Stimulated activated CD4-positive, alpha-beta T cell treated with anti-CD3 and anti-CD28 coated beads, Interleukin-1b, Interleukin-23, amount 100 ng/mL, for 48 hours (primary cell): ENCODE data around the gene IGFL4.

ENCODE experiments used
- DNase-seq: peaks from one replicate; pipeline ENCODE4 v3.0.0-alpha.2; 2020

IGFL4 gene

DNA sequence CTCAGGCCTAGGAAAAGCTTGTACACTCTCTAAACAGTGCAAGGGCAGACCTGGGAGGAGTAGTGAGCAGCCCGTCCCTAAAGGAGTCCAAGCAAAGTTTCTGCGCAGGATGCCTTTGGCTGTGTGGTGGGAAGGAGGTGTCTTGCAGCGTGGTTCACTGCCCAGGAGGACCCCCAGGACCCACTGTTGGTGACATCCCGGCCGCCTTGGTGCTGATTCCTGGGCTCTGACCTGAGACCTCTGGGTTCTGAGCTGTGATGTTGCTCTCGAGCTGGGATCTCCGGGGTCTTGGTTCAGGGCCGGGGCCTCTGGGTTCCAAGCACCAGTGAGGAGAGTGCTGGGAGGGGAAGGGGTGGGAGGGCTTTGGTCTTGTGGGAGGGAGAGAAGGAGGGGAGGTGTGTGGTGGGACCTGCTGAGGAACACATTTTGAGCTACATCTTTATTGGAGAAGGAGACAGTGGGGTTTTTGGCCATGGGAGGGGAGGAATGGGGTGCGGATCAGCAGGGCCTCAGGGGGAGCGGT, 22.0 kb downstream of the IGFL4 start:
- no peak for DNase-seq

DNA sequence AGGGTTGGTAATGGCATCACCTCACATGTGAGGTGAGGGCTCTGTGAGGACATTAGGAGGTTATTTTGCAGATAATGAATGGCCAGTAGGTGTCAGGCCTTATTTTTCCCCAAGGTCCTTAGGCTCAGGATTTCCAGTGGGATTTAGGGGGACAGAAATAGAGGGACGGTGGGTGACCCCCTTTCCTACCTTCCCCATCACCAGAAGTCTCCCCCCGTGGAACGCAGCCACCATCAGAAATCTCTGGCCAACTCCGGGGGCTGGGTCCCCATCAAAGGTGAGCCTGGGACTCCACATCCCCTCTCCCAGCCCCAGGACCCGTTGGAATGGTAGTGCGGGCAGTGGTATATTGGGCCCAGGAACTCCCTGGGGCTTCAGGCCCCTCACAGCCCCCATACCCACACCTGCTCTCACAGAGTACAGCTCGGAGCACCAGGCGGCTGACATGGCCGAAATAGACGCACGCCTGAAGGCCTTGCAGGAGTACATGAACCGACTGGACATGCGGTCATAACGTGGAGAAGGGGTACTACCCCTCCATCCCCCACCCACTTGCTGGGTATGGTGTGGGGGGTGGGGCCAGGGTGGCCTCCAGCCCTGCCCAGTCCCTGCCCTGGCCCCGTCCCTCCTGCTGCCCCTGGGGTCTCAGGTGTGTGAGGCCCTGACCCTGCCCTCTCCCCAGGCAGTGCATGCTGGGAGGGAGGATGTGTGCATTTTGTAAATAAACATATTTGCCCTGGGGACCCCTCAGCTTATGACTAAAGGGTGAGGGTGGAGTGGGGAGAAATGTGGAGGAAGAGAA, 22.7 kb downstream of the IGFL4 start:
- no peak for DNase-seq

DNA sequence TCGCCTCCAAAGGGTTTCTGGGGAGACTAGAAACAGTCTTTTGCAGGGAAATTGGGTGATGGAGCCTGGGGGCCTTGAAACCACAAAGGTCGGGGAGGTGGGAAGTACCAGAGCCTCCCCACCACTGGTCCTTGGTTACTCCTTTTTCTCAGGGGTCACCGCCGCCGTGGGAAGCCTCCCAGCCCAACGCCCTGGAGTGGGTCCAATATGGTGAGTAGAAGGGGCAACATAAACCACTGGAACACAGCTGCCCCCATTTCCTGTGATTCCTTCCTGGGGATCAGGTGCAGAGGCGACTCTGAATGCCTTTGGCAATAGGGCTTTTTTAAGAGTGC, 23.7 kb downstream of the IGFL4 start:
- DNase-seq: no peak

DNA sequence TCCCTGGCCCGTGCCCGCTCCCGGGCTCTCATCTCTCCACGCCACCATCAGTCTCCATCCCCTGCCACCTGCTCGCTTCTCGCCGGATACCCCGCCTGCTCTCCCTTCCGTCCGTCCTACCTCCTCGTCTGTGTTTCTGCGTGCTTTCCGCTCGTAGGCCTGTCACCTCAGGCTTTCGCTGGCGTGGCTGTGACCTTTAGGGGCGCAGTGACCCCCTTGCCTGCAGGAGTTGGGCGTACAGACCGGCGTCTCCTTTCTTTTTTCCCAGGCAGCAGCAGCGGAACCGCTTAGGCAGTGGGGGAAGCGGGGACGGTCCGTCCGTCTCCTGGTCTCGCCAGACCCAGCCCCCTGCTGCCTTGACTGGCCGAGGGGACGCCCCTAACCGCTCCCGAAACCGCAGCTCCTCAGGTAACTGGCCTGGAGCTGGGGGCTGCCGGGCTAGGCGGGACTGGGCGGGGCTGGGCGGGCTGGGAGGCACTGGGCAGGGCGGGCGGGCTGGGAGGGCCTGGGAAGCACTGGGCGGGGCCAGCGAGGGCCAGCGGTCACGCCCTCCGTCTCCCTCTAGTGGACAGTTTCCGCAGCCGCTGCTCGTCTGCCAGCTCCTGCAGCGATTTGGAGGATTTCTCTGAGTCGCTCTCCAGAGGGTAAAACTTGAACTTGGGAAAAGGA, 24.2 kb downstream of the IGFL4 start:
- DNase-seq: peak; percentile 77

DNA sequence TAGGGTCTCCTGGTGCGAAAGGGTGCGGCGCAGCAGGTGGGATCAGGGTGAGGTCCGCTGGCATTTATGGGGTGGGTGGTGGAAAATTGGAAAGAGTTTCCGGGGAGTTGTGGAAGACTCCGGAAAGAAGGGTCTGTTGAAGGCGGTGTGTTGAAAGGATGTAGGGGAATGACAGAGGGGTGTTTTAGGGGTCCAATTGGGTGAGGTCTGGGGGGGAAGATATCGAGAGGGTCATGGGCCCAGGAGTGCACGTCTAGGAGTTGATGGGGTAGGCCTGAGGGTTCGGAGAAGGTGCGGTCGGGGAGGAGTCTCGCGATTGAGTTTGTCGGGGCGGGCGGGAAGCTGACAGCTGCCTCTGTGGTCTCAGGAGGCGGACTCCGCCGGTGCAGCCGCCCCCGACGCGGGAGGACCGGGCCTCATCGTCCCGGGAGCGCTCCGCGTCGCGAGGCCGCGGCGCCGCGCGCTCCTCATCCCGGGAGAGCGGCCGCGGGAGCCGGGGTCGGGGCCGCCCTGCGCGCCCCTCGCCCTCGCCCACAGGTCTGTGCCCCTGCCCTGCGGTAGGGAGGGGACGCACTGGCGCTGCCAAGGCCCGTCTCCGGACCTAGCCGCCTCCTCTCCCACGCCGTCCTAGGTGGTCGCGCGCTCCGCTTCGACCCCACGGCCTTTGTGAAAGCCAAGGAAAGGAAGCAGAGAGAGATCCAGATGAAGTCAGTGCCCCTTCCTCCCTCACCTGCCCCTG, 24.9 kb downstream of the IGFL4 start:
- peak; percentile 24 for DNase-seq

DNA sequence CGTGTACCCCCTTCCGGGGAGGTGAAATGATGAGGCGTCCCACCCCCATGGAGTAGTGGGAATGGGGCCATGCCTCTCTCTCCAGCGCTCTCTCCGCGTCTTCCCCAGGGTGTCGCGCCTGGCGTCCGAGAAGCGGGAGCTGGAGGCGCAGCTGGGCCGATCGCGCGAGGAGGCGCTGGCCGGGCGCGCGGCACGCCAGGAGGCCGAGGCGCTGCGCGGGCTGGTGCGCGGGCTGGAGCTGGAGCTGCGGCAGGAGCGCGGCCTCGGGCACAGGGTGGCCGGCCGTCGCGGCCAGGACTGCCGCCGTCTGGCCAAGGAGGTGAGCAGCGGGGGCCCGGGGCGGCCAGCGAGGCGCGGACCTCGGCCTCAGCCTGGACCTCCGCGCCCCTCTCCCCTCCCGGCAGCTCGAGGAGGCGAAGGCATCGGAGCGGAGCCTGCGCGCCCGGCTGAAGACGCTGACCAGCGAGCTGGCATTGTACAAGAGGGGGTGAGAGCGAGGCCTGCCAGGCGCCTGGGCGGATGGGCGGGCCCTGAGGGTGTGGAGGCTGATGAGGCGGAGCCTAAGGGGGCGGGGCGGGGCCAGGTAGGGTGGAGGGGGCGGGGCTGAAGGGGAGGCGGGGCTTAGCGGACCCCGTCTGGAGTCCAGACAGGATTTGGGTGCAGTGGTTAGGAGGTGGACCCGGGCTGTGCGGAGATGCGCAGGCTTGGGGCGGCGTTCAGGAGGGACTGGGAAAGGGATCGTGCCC, 25.7 kb downstream of the IGFL4 start:
- DNase-seq: peak; percentile 60

DNA sequence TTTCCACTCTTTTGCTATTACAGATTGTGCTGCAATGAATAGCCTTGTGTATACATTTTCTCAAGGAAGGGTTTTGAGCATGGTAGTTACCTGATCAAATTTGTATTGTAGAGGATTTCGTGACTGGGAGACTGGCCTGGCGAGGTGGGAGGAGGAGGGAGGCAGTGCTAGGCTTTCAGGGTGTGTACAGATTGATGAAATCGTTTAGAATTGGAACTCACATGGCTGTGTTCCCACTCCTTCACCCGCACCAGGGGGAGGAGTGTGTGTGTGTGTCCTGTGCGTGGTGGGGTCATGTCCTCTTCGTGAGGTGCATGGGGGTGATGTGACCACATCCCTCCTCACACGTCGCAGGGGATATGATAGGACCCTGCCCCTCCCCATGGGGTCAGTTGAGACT, 26.3 kb downstream of the IGFL4 start:
- no peak for DNase-seq

DNA sequence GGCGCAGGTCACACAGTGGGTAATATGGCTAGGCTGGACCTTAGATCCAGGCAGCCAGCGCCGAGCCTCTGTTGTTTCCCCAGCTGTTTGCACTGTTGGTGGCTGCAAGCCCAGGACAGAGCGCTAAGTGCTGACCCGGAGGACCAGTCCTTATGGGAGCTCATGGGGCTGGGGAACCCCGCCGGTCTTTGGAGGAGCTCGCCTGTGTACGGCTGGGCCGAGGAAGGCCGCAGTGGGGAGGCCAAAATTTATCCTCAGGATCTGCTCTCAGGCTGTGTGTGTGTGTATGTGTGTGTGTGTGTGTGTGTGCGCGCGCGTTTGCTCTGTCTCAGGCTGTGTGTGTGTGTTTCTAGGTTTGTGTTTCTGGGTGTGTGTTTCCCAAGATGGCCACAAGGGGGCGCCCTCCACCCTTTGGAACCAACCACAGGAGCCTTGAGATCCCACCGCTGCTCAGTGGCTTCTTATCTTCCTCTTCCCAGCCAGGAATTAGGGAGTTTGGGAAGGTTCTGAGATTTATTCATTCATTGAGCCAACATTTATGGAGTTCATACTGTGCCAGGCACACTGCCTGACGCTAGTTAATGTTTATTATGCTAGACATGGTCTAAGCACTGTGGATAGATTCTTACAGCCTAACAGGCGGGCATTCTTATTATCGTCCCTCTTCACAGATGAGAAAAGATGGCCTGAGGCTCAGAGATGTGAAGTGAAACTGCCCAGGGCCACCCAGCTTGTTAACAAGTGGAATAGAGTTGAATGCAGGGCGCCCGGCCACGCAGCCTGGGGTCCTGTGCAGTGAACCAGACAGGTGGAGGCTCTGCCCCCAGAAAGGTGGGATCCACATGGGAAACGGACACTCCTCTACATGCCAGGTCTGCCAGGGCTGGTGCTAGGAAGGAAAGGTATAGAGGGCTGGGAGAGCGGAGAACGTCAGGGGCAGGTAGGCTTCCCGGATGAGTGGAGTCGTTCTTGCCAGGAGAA, 31.0 kb downstream of the IGFL4 start:
- DNase-seq: peak; percentile 60

DNA sequence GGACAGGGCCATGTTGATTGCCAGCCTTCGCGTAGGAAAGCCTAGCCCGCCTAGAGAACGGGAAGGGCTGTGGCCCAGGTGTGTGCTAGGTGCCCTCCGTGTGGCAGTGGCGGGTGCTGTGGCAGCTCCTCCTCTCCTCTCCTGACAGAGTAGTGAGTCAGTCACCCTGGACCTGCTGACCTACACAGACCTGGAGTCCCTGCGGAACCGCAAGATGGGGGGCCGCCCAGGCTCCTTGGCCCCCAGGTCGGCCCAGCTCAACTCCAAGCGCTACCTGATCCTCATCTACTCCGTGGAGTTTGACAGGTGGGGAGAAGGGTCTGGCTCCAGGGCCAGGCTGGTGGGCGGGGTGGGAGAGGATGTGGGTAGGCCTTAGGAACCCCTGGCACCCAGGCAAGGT, 34.4 kb downstream of the IGFL4 start:
- no peak for DNase-seq

DNA sequence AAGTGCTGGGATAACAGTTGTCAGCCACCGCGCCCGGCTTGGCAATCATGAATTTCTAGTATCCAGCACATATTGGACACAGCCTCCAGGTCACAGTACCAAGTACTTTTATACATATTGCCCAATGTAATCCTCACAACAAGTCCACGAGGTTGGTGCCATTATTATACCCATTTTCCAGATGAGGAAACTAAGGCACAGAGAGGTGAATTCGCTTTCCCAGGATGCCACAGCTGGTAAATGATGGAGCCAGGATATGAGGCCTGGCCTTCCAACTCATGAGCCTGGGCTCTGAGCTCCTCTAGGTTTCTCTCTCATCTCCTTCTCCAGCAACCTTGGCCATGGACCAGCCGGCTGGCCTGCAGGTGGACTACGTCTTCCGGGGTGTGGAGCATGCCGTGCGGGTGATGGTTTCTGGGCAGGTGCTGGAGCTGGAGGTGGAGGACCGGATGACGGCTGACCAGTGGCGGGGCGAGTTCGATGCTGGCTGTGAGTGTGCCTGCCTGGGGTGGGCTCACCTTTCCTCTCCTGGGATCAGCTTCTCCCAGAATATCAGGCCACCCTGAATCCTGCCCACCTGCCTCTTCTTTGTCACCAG, 38.0 kb downstream of the IGFL4 start:
- DNase-seq: no peak

DNA sequence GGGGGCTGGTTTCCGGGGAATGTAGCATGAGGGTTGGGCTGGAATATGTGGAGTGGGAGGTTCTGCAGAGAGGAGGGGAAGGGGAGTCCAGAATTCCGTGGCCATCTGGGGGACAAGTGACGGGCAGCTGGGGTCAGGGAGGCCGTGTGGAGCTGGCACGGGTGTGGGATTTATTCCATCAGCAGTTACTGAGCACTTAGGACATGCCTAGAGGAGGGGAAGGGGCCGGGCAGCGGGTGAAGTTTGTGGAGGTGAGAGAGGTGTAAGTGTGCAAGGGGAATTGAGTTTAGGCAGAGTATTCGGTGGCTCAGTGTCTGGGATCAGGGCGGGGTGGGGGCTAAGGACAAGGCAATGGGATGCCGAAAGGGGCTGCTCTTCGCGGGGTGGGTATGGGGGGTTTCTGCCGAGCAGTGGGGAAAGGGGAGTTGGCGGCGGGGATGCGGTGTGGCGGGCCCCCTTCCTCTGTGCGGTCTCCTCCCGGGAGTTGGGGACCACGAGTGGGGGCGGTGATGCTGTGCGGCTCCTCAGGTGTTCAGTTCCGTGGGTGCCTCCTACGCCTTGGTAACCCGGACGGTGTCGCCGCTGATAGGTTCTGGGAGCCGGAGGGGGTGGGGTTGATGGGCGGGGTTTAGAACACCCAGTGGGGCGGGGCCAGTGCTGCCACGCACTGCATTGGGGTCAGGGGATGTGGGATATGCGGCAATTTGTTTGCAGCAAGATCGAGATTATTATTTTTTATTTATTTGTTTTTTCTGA, 40.1 kb downstream of the IGFL4 start:
- DNase-seq: peak; percentile 61

DNA sequence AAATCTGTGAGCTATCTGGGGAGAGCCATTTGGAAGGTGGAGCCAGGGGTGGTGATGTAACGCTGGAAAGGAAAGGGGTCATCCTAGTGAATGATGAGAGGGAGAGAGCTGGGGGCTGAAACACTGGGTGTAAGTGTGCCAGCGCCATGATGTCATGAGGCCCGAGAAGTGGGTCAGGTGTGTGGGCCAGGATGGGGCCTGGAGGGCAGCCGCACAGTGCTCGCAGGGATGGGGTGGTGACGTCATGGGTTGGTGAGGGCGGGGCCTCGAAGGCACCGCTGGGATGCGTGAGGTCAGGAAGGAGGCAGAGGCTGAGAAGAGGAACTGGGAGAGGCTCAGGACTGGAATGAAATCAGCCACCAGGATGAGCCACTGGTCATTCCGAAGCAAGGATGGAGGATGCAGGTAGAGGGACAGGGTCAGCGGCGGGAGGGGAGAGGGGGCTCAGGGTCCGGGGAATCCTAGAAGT, 41.1 kb downstream of the IGFL4 start:
- DNase-seq: peak; percentile 18

DNA sequence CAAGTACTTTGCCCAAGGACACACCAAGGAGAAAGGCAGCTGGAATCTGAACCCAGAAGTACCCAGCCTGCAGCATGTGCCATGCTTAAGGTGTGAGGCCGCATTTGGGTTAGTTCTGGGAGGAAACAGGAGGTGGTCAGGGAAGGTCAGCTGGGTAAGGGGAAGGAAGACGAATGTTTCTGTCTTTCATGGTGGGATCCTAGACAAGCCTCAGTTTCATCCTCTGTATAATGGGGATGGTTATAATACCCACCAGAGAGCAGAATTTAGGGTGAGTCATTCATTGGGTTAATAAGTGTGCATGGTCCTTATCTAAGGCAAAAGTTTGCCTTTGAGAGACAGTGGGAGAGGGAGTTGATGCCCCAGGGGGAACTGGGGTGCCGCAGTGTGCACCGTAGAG, 42.0 kb downstream of the IGFL4 start:
- DNase-seq: no peak

DNA sequence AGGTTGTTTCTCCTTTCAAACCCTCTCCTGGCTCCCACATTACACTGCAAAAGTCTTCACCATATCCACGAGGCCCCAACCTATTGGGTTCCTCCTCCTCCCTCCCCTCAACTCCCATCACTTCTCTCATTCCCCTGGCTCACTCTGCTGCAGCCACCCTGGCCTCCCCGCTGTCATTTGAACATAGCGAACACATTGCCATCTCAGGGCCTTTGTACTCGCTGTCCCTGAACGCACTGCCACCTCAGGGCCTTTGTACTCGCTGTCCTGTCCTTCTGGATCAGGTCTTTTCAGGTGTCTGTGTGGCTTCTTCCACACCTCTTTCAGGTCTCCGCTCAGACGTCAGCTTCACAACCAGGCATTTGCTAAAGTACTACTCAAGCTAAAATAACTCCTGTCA, 43.9 kb downstream of the IGFL4 start:
- no peak for DNase-seq

DNA sequence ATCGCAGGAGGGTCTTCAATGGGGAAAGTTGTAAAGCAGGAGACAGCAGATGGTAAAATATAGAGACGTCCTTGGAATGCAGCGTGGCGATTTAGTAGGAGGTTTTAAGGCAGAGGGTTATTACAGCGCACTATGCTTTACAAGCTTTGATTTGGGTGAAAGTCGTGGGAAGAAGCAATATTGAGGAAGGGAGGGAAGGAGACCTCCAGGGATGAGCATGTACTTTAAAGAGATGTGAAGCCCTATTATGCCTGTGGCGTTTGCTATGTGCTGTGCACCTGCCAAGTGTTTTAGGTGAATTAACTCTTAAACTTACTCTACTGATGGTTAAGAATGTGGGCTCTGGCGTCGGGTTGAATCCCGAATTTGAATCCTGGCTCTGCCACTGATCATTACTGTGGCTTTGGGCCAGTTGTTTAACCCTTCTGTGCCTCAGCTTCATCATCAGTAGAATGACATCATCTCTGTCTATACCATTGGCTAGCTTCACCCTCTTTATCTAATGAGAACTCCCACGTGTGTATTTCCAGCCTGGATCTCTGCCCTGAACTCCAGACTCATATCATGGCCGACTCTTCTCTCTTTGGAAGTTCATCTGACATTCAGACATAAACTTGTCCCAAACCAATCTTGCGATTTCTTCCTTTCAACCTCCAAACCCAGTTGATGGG, 45.0 kb downstream of the IGFL4 start:
- DNase-seq: no peak

DNA sequence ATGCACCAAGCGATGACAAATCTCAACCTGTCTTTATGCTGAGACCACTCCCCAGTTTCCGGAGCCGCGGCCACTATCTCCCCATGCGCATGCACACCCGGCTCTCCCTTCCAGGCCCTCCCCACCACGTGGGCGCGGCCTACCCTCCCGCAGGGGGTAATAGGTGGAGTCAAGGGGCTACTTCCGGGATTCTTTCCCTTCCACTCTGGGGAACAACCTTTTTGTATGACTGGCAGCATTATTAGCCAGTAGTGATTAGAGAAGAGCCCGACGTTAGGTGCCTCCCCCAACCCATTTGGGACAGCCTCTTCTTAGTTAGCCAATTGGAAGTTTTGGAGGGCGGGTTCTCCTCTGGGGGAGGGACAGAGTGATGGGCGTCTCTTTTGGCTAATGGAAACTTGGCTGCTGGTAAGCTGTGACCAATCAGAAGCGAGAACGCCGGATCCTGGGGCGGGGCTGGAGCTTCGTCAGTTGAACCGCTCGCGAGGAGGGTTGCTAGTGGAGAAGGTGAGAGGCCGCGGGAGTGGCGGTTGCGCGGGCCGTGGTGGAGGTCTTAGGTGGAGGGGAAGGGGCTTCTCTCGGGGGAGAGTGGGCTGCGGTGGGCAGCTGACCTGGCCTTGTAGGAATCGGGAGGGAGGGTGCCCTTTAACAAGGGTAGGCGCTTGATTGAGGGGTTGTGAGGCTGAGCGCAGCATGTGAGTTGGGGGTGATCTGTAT, 45.6 kb downstream of the IGFL4 start, which contains the start of gene CCDC61:
Gene CCDC61 (plus strand): TSS at position 470 of the 717 bp plus-strand sequence. CDS start 7,552 bp downstream, outside the sequence.
- DNase-seq: peak; percentile 95

DNA sequence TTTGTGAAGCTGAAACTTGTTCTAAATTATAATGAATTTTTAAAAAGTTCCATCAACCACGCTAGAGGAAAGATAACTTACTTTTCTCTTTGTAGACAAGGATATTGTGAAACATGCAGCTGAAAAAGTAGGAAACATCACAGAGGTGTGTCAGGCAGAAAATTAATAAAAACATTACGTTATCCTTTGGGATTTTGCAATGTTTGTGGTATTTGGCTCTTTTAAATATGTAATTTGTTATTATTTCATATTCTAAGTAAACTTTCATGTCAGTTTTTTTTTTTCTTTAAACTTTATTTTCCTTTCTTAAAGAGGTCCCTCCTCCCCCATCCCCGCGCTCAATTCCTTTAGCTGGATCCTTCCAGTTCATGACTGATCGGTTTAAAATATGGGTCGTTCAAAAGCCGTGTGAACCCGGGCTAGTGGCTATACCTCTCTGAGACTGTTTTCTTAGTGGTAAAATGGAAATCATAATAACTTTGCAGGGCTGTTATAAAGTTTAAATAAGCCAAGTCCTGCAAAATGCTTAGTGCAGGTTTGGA, 46.3 kb downstream of the IGFL4 start:
- DNase-seq: no peak

DNA sequence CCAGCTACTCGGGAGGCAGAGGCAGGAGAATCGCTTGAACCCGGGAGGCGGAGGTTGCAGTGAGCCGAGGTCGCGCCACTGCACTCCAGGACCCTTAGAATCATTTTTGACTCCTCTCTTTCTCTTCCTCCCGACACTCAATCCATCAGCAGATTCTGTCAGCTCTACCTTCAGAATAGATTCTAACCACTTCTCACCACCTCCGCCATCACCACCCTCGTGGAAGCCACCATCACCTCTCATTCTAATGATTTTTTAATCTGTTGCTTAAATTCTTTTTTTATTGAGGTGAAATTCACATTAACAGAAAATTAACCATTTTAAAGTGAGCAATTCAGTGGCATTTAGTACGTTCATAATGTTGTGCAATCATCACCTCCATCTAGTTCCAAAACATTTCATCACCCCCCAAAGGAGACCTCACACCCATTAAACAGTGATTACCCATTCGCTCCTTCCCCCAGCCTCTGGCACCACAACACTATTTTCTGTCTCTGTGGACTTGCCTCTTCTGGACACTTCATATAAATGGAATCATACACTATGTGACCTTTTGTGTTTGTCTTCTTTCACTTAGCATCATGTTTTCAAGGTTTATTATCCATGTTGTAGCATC, 50.6 kb downstream of the IGFL4 start:
- DNase-seq: no peak
